ENCODE measurements around the gene MGAT4A.

DNA sequence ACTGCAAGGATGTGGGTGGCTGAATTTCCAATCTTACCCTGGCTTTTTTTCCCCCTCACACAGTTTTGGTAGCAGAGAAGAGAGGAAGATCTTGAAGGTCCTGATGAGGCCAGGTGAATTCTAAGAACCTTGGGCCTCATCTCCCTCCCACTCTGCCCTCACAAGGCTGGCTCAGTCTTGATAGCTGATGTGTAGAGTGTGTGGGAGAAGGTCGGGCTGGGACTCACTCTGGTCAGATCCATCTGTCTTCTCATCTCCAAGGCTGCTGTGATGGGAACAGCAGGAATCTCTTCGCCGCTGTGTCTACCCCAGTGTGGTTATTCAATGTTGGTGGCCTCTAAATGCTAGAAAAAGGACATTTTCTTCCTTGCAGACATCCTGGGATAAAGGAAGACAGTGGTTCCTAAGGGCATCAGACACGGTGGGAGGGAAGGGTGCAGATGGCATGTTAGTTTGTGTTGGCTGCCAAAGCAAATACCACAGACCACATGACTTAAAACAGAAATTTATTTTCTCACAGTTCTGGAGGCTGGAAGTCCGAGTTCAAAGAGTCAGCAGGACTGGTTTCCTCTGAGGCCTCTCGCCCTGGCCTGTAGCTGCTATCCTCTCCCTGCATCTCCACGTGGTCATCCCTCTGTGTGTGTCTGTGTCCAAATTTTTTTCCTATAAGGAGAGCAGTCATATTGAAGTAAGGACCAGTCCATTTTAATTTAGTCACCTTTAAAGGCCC is 37.6 kb upstream of the MGAT4A start:
- TF ChIP-seq POLR2AphosphoS5 (IDR thresholded peaks at IDR 0.05; ENCODE audit: low read depth, low read length) (no peak), POLR2A (IDR thresholded peaks at IDR 0.05; ENCODE audit: low read depth, low read length) (no peak)

All from GM12891 (cell line).